AG09319 (cell line): Measurements from ENCODE around the gene CNTNAP2.
A peak's percentile ranks its signal among the peaks of the same experiment; 100 is the strongest.

Experiments
- DNase-seq: peaks from one replicate; pipeline ENCODE4 v3.0.0-alpha.2; 2010; ENCODE audit warnings: low read depth; ENCODE audit errors: extremely low read depth
- CTCF ChIP-seq: IDR thresholded peaks from 2 replicates; pipeline ENCODE4 v1.5.1; 2011; ENCODE audit warnings: low read depth, mild to moderate bottlenecking, inconsistent platforms, low read length, moderate library complexity

CNTNAP2 gene

GRCh38 chr7:147418966-147419365 lies 1302.4 kb downstream of the CNTNAP2 start:
- no peak for TF ChIP-seq CTCF
- DNase-seq = no peak

- no peak for TF ChIP-seq CTCF
- DNase-seq = no peak
Measured at GRCh38 chr7:147423875-147424274, 1307.3 kb downstream of the CNTNAP2 start.

GRCh38 chr7:147428075-147428474 lies 1311.5 kb downstream of the CNTNAP2 start:
- no peak for DNase-seq
- TF ChIP-seq CTCF = no peak

- no peak for TF ChIP-seq CTCF
- no peak for DNase-seq
Measured at GRCh38 chr7:147429961-147430360, 1313.4 kb downstream of the CNTNAP2 start.

GRCh38 chr7:147432079-147432478 lies 1315.5 kb downstream of the CNTNAP2 start:
- no peak for DNase-seq
- peak; percentile 32 for TF ChIP-seq CTCF

GRCh38 chr7:147432576-147432975 lies 1316.0 kb downstream of the CNTNAP2 start:
- no peak for TF ChIP-seq CTCF
- no peak for DNase-seq

- TF ChIP-seq CTCF = no peak
Measured at GRCh38 chr7:147436718-147437117, 1320.1 kb downstream of the CNTNAP2 start.

More at GRCh38 chr7:147436718-147437117, 1320.1 kb downstream of the CNTNAP2 start:
- no peak for DNase-seq
